ENCODE measurements around the gene TSSK1B. TPM values are rescaled to one million over a fixed set of nuclear protein-coding genes. Genes with fewer than 3 reads are reported as not detected.

Gene TSSK1B
- polyA plus RNA-seq, 1 experiment = not detected

GRCh38 chr5:113387844-113388243, 46.9 kb downstream of the TSSK1B start:
- Histone ChIP-seq H3K27me3 (ENCODE audit: control insufficient read depth, insufficient read depth, low read length) (no peaks in the 10 kb centered on the region), H3K4me3 (ENCODE audit: low read depth, low read length) (no peak overlapping the region), H3K36me3 (ENCODE audit: control insufficient read depth, insufficient read depth, low read length) (no peaks in the 10 kb centered on the region)
- ChIA-PET CTCF (interaction anchor here (0.5 to 2.1 kb wide), 4 partner anchors 8 to 236 kb away, joined by 3 to 11 read pairs (median 4); no protein-coding TSS in a partner anchor), POLR2A (no interaction called here)
- TF ChIP-seq CTCF (IDR thresholded peaks at IDR 0.05; ENCODE audit: insufficient read depth, low read depth, low read length) = no peak
- no peak for DNase-seq (ENCODE audit: low read depth)

- TF ChIP-seq CTCF (IDR thresholded peaks at IDR 0.05; ENCODE audit: insufficient read depth, low read depth, low read length) = no peak
- Histone ChIP-seq H3K27me3 (ENCODE audit: control insufficient read depth, insufficient read depth, low read length) (no peaks in the 10 kb centered on the region), H3K4me3 (ENCODE audit: low read depth, low read length) (no peak overlapping the region), H3K36me3 (ENCODE audit: control insufficient read depth, insufficient read depth, low read length) (no peaks in the 10 kb centered on the region)
- POLR2A ChIA-PET = no interaction called here
- no peak for DNase-seq (ENCODE audit: low read depth)
- CTCF ChIA-PET = interaction anchor here (0.9 to 1.1 kb wide), 2 partner anchors 126 to 221 kb away, joined by 3 to 6 read pairs; no protein-coding TSS in a partner anchor
These were observed 50.0 kb downstream of the TSSK1B start for GRCh38 chr5:113384782-113385285.

- DNase-seq (ENCODE audit: low read depth) = no peak
- POLR2A ChIA-PET = no interaction called here
- TF ChIP-seq CTCF (IDR thresholded peaks at IDR 0.05; ENCODE audit: insufficient read depth, low read depth, low read length) = no peak
These were observed 52.1 kb downstream of the TSSK1B start for GRCh38 chr5:113382731-113383130.

More at GRCh38 chr5:113382731-113383130, 52.1 kb downstream of the TSSK1B start:
- Histone ChIP-seq H3K36me3 (ENCODE audit: control insufficient read depth, insufficient read depth, low read length) (no peaks in the 10 kb centered on the region), H3K27me3 (ENCODE audit: control insufficient read depth, insufficient read depth, low read length) (no peaks in the 10 kb centered on the region), H3K4me3 (ENCODE audit: low read depth, low read length) (no peak overlapping the region)
- CTCF ChIA-PET = interaction anchor here (1.2 to 5.7 kb wide), 2 partner anchors 21 to 129 kb away, joined by 4 to 60 read pairs; partner anchors contain the start of gene YTHDC2

Other genes with a start within 250 kb of the TSSK1B start
- 2.3 TPM in 2 replicates for gene MCC, start 53.5 kb upstream of the TSSK1B start, polyA plus RNA-seq (2011; rRNA removed)
- gene YTHDC2, start 78.7 kb upstream of the TSSK1B start, polyA plus RNA-seq (2011; rRNA removed) = 2.5 and 6.9 TPM in 2 replicates